Measurements from ENCODE around the gene PIK3CG. TPM values are rescaled to one million over a fixed set of nuclear protein-coding genes. Genes with fewer than 3 reads are reported as not detected.
"Not testable (repeated sequence)": the region's sequence is repeated elsewhere in the genome, so short reads cannot be mapped to it uniquely, and the experiment has no call there.

The PIK3CG gene
- polyA plus RNA-seq, 2 donors: 0.09 to 0.22 TPM

DNA sequence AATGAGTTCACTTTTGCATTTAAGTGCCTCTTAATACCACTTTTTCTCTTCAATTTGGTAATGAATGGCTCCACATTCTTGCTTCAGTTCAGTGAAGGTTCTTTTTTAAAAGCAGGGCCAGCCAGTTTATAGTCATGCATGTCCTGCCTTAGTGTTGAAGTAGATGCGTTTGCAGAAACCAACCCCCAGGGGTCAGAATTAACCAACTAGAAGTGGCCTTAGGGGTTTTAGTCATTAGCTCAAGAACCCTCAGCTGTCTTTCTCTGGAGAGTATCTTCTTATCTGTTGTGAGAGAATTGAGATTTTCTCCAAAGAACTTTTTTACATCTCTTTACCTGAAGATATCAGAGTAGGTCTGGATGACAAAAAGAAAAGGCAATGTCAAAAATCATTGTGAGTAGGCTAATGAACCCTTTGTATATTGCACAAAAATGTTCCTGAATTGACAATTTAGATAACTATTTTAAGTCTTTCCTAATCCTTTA, 82.2 kb downstream of the PIK3CG start:
- no peaks in the 10 kb centered on the region for H3K27me3 ChIP-seq (ENCODE audit: control insufficient read depth in 1 of 2, insufficient read depth in 2 of 2, low read length in 2 of 2)
- no peaks in the 10 kb centered on the region for H3K4me1 ChIP-seq (ENCODE audit: control insufficient read depth in 2 of 2, insufficient read depth in 2 of 2, low read length in 1 of 2)
- no peak overlapping the region for H3K27ac ChIP-seq (ENCODE audit: low read depth in 2 of 2, low read length in 1 of 2)
- no peaks in the 10 kb centered on the region for H3K36me3 ChIP-seq (ENCODE audit: control insufficient read depth in 2 of 2, insufficient read depth in 2 of 2, low read length in 1 of 2)
- no peaks in the 10 kb centered on the region for H3K9me3 ChIP-seq (ENCODE audit: control insufficient read depth in 2 of 2, insufficient read depth in 1 of 2, low read depth in 1 of 2, low read length in 1 of 2)
- 3 to 4% methylated on average over 1 of the region's 1 CpG for WGBS, 2 donors
- H3K4me3 ChIP-seq (ENCODE audit: low read depth in 1 of 2, low read length in 2 of 2): no peak overlapping the region

DNA sequence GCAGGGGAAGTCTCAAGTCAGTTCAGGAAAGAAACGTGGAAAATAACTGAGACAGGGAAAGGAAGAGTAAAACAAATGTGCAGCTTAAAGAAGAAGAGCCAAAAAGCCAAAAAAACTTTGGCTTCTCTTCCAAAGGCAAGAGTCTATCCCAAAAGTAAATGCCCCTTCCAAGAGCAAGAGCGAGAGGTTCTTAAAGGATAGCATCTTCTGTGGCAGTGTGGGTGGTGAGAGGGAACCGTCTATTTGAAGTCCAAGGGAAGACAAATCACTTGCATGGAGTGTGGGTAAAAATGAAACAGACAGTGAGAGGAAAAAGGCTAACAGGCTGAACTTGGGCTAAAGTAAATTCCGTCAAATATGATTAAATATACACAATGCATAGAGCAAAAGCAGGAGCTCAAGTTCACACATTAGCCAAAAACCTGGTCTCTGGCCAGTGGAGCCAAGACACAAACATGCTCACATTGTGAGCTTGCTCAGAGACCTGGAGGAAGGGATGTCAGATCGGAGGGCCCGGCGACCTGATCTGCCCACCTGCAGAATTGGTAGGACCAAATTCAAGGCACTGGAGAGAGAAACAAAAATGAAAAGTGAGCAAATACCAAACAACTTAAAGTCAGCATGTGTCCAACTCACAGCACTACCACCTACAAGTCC, 87.0 kb downstream of the PIK3CG start:
- Histone ChIP-seq H3K9me3 (ENCODE audit: control insufficient read depth in 2 of 2, insufficient read depth in 1 of 2, low read depth in 1 of 2, low read length in 1 of 2) (no peaks in the 10 kb centered on the region), H3K27me3 (ENCODE audit: control insufficient read depth in 1 of 2, insufficient read depth in 2 of 2, low read length in 2 of 2) (no peaks in the 10 kb centered on the region), H3K27ac (ENCODE audit: low read depth in 2 of 2, low read length in 1 of 2) (no peak overlapping the region), H3K4me3 (ENCODE audit: low read depth in 1 of 2, low read length in 2 of 2) (no peak overlapping the region), H3K36me3 (ENCODE audit: control insufficient read depth in 2 of 2, insufficient read depth in 2 of 2, low read length in 1 of 2) (no peaks in the 10 kb centered on the region), H3K4me1 (ENCODE audit: control insufficient read depth in 2 of 2, insufficient read depth in 2 of 2, low read length in 1 of 2) (no peaks in the 10 kb centered on the region)
- WGBS, 2 donors: 65 to 71% methylated on average over 7 of the region's 7 CpGs

DNA sequence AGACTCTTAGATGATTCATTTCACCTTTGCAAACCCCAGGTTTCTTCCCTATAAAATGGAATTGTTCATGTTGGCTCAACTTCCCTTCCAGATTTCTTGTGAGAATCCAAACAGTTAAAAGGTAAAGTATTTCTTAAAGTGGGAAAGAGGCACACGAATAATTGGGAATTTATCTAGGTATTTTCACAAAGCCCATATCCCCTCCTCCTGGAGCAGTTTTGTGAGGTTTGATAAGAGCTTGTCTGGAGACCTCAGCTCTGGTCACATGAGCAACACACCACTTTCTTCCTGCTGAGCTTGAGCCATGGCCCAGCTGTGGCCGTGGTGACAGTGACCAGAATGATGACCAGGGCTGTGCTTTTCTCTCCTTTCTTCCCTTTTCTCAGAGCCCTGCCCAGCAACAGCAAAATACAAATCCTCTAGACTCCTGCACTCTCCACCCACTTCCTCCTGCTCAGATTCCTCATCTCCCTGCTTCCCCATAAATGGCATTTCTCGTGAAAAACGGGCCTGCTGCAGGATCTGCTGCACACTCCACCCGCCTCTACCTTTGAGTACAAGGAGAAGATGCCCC, 87.7 kb downstream of the PIK3CG start:
- no peak overlapping the region for H3K27ac ChIP-seq (ENCODE audit: low read depth in 2 of 2, low read length in 1 of 2)

DNA sequence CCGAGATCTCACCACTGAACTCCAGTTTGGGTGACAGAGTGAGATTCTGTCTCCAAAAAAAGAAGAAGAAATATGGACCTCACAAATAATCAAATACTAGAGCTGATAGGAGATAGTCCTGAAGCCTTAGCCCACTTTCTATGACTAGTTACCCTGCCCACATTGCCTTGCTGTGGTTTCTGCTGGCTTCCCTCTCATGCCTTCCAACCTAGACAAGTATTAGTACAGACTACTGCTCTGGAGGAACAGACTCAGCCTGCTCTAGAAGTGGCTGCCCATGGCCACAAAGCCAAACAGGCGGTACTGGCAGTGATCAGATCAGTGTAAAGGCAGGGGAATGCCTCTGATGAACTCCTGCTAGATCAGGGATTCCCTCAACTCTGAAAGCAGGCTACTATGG, 89.8 kb downstream of the PIK3CG start:
- Histone ChIP-seq H3K27ac (ENCODE audit: low read depth in 2 of 2, low read length in 1 of 2) (no peak overlapping the region), H3K27me3 (ENCODE audit: control insufficient read depth in 1 of 2, insufficient read depth in 2 of 2, low read length in 2 of 2) (no peaks in the 10 kb centered on the region), H3K36me3 (ENCODE audit: control insufficient read depth in 2 of 2, insufficient read depth in 2 of 2, low read length in 1 of 2) (no peaks in the 10 kb centered on the region), H3K9me3 (ENCODE audit: control insufficient read depth in 2 of 2, insufficient read depth in 1 of 2, low read depth in 1 of 2, low read length in 1 of 2) (no peaks in the 10 kb centered on the region), H3K4me3 (ENCODE audit: low read depth in 1 of 2, low read length in 2 of 2) (no peak overlapping the region), H3K4me1 (ENCODE audit: control insufficient read depth in 2 of 2, insufficient read depth in 2 of 2, low read length in 1 of 2) (no peaks in the 10 kb centered on the region)
- WGBS, 2 donors: 93 to 94% methylated on average over 2 of the region's 2 CpGs

More for the DNA sequence above, 87.7 kb downstream of the PIK3CG start:
- no peaks in the 10 kb centered on the region for H3K27me3 ChIP-seq (ENCODE audit: control insufficient read depth in 1 of 2, insufficient read depth in 2 of 2, low read length in 2 of 2)
- 37 to 43% methylated on average over 5 of the region's 5 CpGs for WGBS, 2 donors
- H3K36me3 ChIP-seq (ENCODE audit: control insufficient read depth in 2 of 2, insufficient read depth in 2 of 2, low read length in 1 of 2): no peaks in the 10 kb centered on the region
- H3K9me3 ChIP-seq (ENCODE audit: control insufficient read depth in 2 of 2, insufficient read depth in 1 of 2, low read depth in 1 of 2, low read length in 1 of 2): no peaks in the 10 kb centered on the region
- no peaks in the 10 kb centered on the region for H3K4me1 ChIP-seq (ENCODE audit: control insufficient read depth in 2 of 2, insufficient read depth in 2 of 2, low read length in 1 of 2)
- no peak overlapping the region for H3K4me3 ChIP-seq (ENCODE audit: low read depth in 1 of 2, low read length in 2 of 2)

DNA sequence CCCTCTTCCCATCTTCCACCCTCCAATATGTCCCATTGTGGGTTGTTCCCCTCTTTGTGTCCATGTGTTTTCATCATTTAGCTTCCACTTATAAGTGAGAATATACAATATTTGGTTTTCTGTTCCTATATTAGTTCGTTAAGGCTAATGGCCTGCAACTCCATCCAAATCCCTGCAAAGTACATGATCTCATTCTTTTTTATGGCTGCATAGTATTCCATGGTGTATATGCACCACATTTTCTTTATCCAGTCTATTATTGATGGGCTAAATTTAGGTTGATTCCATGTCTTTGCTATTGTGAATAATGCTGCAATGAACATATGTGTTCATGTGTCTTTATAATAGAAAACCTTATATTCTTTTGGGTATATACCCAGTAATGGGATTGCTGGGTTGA, 90.8 kb downstream of the PIK3CG start:
- not testable (repeated sequence) for H3K27ac ChIP-seq (ENCODE audit: low read depth in 2 of 2, low read length in 1 of 2); H3K4me1 ChIP-seq (ENCODE audit: control insufficient read depth in 2 of 2, insufficient read depth in 2 of 2, low read length in 1 of 2); H3K4me3 ChIP-seq (ENCODE audit: low read depth in 1 of 2, low read length in 2 of 2); H3K36me3 ChIP-seq (ENCODE audit: control insufficient read depth in 2 of 2, insufficient read depth in 2 of 2, low read length in 1 of 2); H3K9me3 ChIP-seq (ENCODE audit: control insufficient read depth in 2 of 2, insufficient read depth in 1 of 2, low read depth in 1 of 2, low read length in 1 of 2); H3K27me3 ChIP-seq (ENCODE audit: control insufficient read depth in 1 of 2, insufficient read depth in 2 of 2, low read length in 2 of 2)
- WGBS, 2 donors: 62 to 68% methylated on average over 1 of the region's 1 CpG

Other genes starting within 250 kb of the PIK3CG start
- 1 to 10 TPM; 2.9 to 4.9 TPM for gene CCDC71L, start 204.1 kb upstream of the PIK3CG start, polyA plus RNA-seq
- 1 to 10 TPM; 2.9 to 6.5 TPM for gene PRKAR2B, start 179.4 kb downstream of the PIK3CG start, polyA plus RNA-seq